ENCODE data around the gene MACO1.

Gene MACO1

GRCh38 chr1:25520446-25521061 lies 89.9 kb downstream of the MACO1 start:
- H3K4me3 ChIP-seq (ENCODE audit: low read length), result no peak overlapping the region
- no peaks in the 10 kb centered on the region for H3K9me3 ChIP-seq (ENCODE audit: control insufficient read depth, insufficient read depth, low read length)
- H3K9me2 ChIP-seq (replicated peaks; ENCODE audit: control insufficient read depth, low read length), result no peaks in the 10 kb centered on the region
- H3K79me2 ChIP-seq (ENCODE audit: control insufficient read depth, low read length), result no peaks in the 10 kb centered on the region
- no peaks in the 10 kb centered on the region for H3F3A ChIP-seq (ENCODE audit: control insufficient read depth, insufficient read depth)
- 0 out of 2 replicates have a peak, but pooled peaks cover 4% of the 10 kb centered on the region for H3K27me3 ChIP-seq (ENCODE audit: control insufficient read depth, low read length)
- TF ChIP-seq CTCF (IDR thresholded peaks at IDR 0.05; ENCODE audit: low read depth, low read length, poor library complexity, severe bottlenecking) (peak; percentile 74), EZH2phosphoT487 (IDR thresholded peaks at IDR 0.05; ENCODE audit: borderline replicate concordance, low read length) (no peak)
- 0 out of 2 replicates have a peak, but pooled peaks cover 2% of the 10 kb centered on the region for H3K4me1 ChIP-seq (ENCODE audit: control insufficient read depth, low read length)
- no peak overlapping the region for H3K4me2 ChIP-seq (ENCODE audit: low read length)
- no peak overlapping the region for H3K27ac ChIP-seq (ENCODE audit: low read depth, low read length)
- no peaks in the 10 kb centered on the region for H3K36me3 ChIP-seq (ENCODE audit: control insufficient read depth, low read length)
- H4K20me1 ChIP-seq (ENCODE audit: control insufficient read depth, insufficient read depth, low read depth, low read length), result no peaks in the 10 kb centered on the region

GRCh38 chr1:25522031-25522655 lies 91.4 kb downstream of the MACO1 start:
- no peaks in the 10 kb centered on the region for H4K20me1 ChIP-seq (ENCODE audit: control insufficient read depth, insufficient read depth, low read depth, low read length)
- no peaks in the 10 kb centered on the region for H3K36me3 ChIP-seq (ENCODE audit: control insufficient read depth, low read length)
- H3K4me2 ChIP-seq (ENCODE audit: low read length), result no peak overlapping the region
- no peaks in the 10 kb centered on the region for H3K9me3 ChIP-seq (ENCODE audit: control insufficient read depth, insufficient read depth, low read length)
- H3K79me2 ChIP-seq (ENCODE audit: control insufficient read depth, low read length), result no peaks in the 10 kb centered on the region
- H3K4me3 ChIP-seq (ENCODE audit: low read length), result no peak overlapping the region
- no peak overlapping the region for H3K27ac ChIP-seq (ENCODE audit: low read depth, low read length)
- H3F3A ChIP-seq (ENCODE audit: control insufficient read depth, insufficient read depth), result no peaks in the 10 kb centered on the region
- 0 out of 2 replicates have a peak, but pooled peaks cover 4% of the 10 kb centered on the region for H3K27me3 ChIP-seq (ENCODE audit: control insufficient read depth, low read length)
- TF ChIP-seq CTCF (IDR thresholded peaks at IDR 0.05; ENCODE audit: low read depth, low read length, poor library complexity, severe bottlenecking) (no peak), EZH2phosphoT487 (IDR thresholded peaks at IDR 0.05; ENCODE audit: borderline replicate concordance, low read length) (no peak)
- no peaks in the 10 kb centered on the region for H3K9me2 ChIP-seq (replicated peaks; ENCODE audit: control insufficient read depth, low read length)
- H3K4me1 ChIP-seq (ENCODE audit: control insufficient read depth, low read length), result 0 out of 2 replicates have a peak, but pooled peaks cover 2% of the 10 kb centered on the region

GRCh38 chr1:25523542-25523941 lies 92.8 kb downstream of the MACO1 start:
- Histone ChIP-seq H3K4me1 (ENCODE audit: control insufficient read depth, low read length) (0 out of 2 replicates have a peak, but pooled peaks cover 2% of the 10 kb centered on the region), H3K4me3 (ENCODE audit: low read length) (no peak overlapping the region), H3K36me3 (ENCODE audit: control insufficient read depth, low read length) (no peaks in the 10 kb centered on the region), H3K27ac (ENCODE audit: low read depth, low read length) (no peak overlapping the region), H3K9me3 (ENCODE audit: control insufficient read depth, insufficient read depth, low read length) (no peaks in the 10 kb centered on the region), H3K9me2 (replicated peaks; ENCODE audit: control insufficient read depth, low read length) (no peaks in the 10 kb centered on the region), H3K79me2 (ENCODE audit: control insufficient read depth, low read length) (no peaks in the 10 kb centered on the region), H3K27me3 (ENCODE audit: control insufficient read depth, low read length) (0 out of 2 replicates have a peak, but pooled peaks cover 4% of the 10 kb centered on the region), H3F3A (ENCODE audit: control insufficient read depth, insufficient read depth) (no peaks in the 10 kb centered on the region), H4K20me1 (ENCODE audit: control insufficient read depth, insufficient read depth, low read depth, low read length) (no peaks in the 10 kb centered on the region), H3K4me2 (ENCODE audit: low read length) (no peak overlapping the region)
- TF ChIP-seq CTCF (IDR thresholded peaks at IDR 0.05; ENCODE audit: low read depth, low read length, poor library complexity, severe bottlenecking) (peak; percentile 59), EZH2phosphoT487 (IDR thresholded peaks at IDR 0.05; ENCODE audit: borderline replicate concordance, low read length) (no peak)

All from DOHH2 (cell line).